HEK293 (cell line): ENCODE measurements around the gene ZNF821.

Source experiments
- CTCF ChIA-PET: fragments of 350-600 bp; formaldehyde crosslinking; extraction: SDS; loops from one replicate; lab custom pipeline; 2021; ENCODE audit warnings: antibody characterized with exemption; lab: Yijun Ruan, JAX
- POLR2A ChIA-PET: fragments of 300-600 bp; formaldehyde crosslinking; extraction: SDS; loops from one replicate; lab custom pipeline; 2020; ENCODE audit warnings: antibody characterized with exemption, inconsistent platforms; lab: Yijun Ruan, JAX
- H3K27ac ChIP-seq: fragments of 200-500 bp; sonication (Bioruptor generic); 2 replicates; pipeline ENCODE4 v1.5.1; 2014; ENCODE audit warnings: low read depth, low read length, control low read depth, inconsistent platforms; ENCODE audit errors: extremely low read depth
- H3K36me3 ChIP-seq, 2 experiments: fragments of 200-500 bp in 1 of 2; sonication (Bioruptor generic) in 1 of 2; 1 replicate in 1 of 2; 2 replicates in 1 of 2; pipeline ENCODE4 v1.5.1; 2014 to 2017; ENCODE audit warnings: inconsistent platforms in 2 of 2, low read length in 2 of 2; ENCODE audit not compliant: control insufficient read depth in 2 of 2, insufficient read depth in 1 of 2
- H3K4me1 ChIP-seq: fragments of 200-500 bp; sonication (Bioruptor generic); 2 replicates; pipeline ENCODE4 v1.5.1; 2014; ENCODE audit warnings: mild to moderate bottlenecking, low read length, inconsistent platforms; ENCODE audit not compliant: control insufficient read depth, insufficient read depth
- H3K4me3 ChIP-seq: 2 replicates; pipeline ENCODE4 v1.5.1; 2011; ENCODE audit warnings: low read depth, mild to moderate bottlenecking, control low read depth, low read length, moderate library complexity
- H3K9me3 ChIP-seq: fragments of 200-500 bp; sonication (Bioruptor generic); 2 replicates; pipeline ENCODE4 v1.5.1; 2014; ENCODE audit warnings: low read depth, low read length, inconsistent platforms; ENCODE audit not compliant: control insufficient read depth, insufficient read depth
- GLI4 ChIP-seq: fragments of 450-650 bp; formaldehyde crosslinking; IDR thresholded peaks from 2 replicates; pipeline ENCODE4 v1.5.1; 2016; ENCODE audit warnings: missing biosample characterization, missing genetic modification characterization
- HOXC10 ChIP-seq: sonication (generic); formaldehyde crosslinking; IDR thresholded peaks from 2 replicates; pipeline ENCODE4 v1.8.1; 2023; ENCODE audit warnings: mild to moderate bottlenecking, missing genetic modification reagents
- IKZF3 ChIP-seq: fragments of 450-650 bp; IDR thresholded peaks from 2 replicates; pipeline ENCODE4 v1.5.0; 2018; ENCODE audit warnings: missing biosample characterization, mild to moderate bottlenecking, missing genetic modification characterization, moderate library complexity
- KLF8 ChIP-seq: fragments of 450-650 bp; formaldehyde crosslinking; IDR thresholded peaks from 2 replicates; pipeline ENCODE4 v1.5.1; 2016; ENCODE audit warnings: missing biosample characterization, missing genetic modification characterization
- MYNN ChIP-seq: fragments of 450-650 bp; formaldehyde crosslinking; IDR thresholded peaks from 2 replicates; pipeline ENCODE4 v1.5.1; 2016; ENCODE audit warnings: missing biosample characterization, missing genetic modification characterization, borderline replicate concordance
- PRDM1 ChIP-seq: fragments of 450-650 bp; formaldehyde crosslinking; IDR thresholded peaks from 2 replicates; pipeline ENCODE4; 2016; ENCODE audit warnings: missing biosample characterization, missing genetic modification characterization
- SCRT2 ChIP-seq: fragments of 450-650 bp; formaldehyde crosslinking; IDR thresholded peaks from 2 replicates; pipeline ENCODE4 v1.5.1; 2016; ENCODE audit warnings: missing biosample characterization, missing genetic modification characterization
- SP2 ChIP-seq: fragments of 450-650 bp; formaldehyde crosslinking; IDR thresholded peaks from 2 replicates; pipeline ENCODE4 v1.5.1; 2016; ENCODE audit warnings: missing biosample characterization, missing genetic modification characterization
- WT1 ChIP-seq: fragments of 450-650 bp; formaldehyde crosslinking; IDR thresholded peaks from 2 replicates; pipeline ENCODE4 v1.5.1; 2016; ENCODE audit warnings: missing biosample characterization, missing genetic modification characterization
- ZBTB7A ChIP-seq: fragments of 450-650 bp; formaldehyde crosslinking; IDR thresholded peaks from 2 replicates; pipeline ENCODE4 v1.5.1; 2016; ENCODE audit warnings: low read depth, missing biosample characterization, missing genetic modification characterization
- ZNF114 ChIP-seq: fragments of 450-650 bp; formaldehyde crosslinking; IDR thresholded peaks from 2 replicates; pipeline ENCODE4 v1.5.0; 2017; ENCODE audit warnings: missing biosample characterization, missing genetic modification characterization
- ZNF132 ChIP-seq: fragments of 450-650 bp; formaldehyde crosslinking; IDR thresholded peaks from 2 replicates; pipeline ENCODE4 v1.5.1; 2017; ENCODE audit warnings: missing biosample characterization, missing genetic modification characterization, borderline replicate concordance
- ZNF16 ChIP-seq: fragments of 450-650 bp; formaldehyde crosslinking; IDR thresholded peaks from 2 replicates; pipeline ENCODE4 v1.5.1; 2016; ENCODE audit warnings: low read depth, missing biosample characterization, missing genetic modification characterization
- ZNF174 ChIP-seq: fragments of 450-650 bp; formaldehyde crosslinking; IDR thresholded peaks from 2 replicates; pipeline ENCODE4 v1.5.0; 2017; ENCODE audit warnings: missing biosample characterization, mild to moderate bottlenecking, missing genetic modification characterization
- ZNF214 ChIP-seq: fragments of 450-650 bp; formaldehyde crosslinking; IDR thresholded peaks from 2 replicates; pipeline ENCODE4 v1.5.1; 2017; ENCODE audit warnings: missing biosample characterization, mild to moderate bottlenecking, missing genetic modification characterization, borderline replicate concordance
- ZNF311 ChIP-seq: fragments of 450-650 bp; formaldehyde crosslinking; IDR thresholded peaks from 2 replicates; pipeline ENCODE4 v1.5.1; 2017; ENCODE audit warnings: missing biosample characterization, missing genetic modification characterization, borderline replicate concordance
- ZNF394 ChIP-seq: fragments of 450-650 bp; formaldehyde crosslinking; IDR thresholded peaks from 2 replicates; pipeline ENCODE4 v1.5.1; 2016; ENCODE audit warnings: missing biosample characterization, missing genetic modification characterization, mild to moderate bottlenecking, moderate library complexity, borderline replicate concordance
- ZNF585B ChIP-seq: fragments of 450-650 bp; formaldehyde crosslinking; IDR thresholded peaks from 2 replicates; pipeline ENCODE4 v1.5.1; 2016; ENCODE audit warnings: missing biosample characterization, missing genetic modification characterization
- ZNF658 ChIP-seq: fragments of 450-650 bp; formaldehyde crosslinking; IDR thresholded peaks from 2 replicates; pipeline ENCODE4; 2016; ENCODE audit warnings: missing biosample characterization, missing genetic modification characterization
- ZNF660 ChIP-seq: fragments of 450-650 bp; IDR thresholded peaks from 2 replicates; pipeline ENCODE4 v1.5.1; 2018; ENCODE audit warnings: missing biosample characterization, mild to moderate bottlenecking, missing genetic modification characterization
- ZNF677 ChIP-seq: fragments of 450-650 bp; IDR thresholded peaks from 2 replicates; pipeline ENCODE4 v1.5.0; 2018; ENCODE audit warnings: missing biosample characterization, mild to moderate bottlenecking, missing genetic modification characterization, moderate library complexity
- ZNF747 ChIP-seq: fragments of 450-650 bp; formaldehyde crosslinking; IDR thresholded peaks from 2 replicates; pipeline ENCODE4 v1.5.1; 2016; ENCODE audit warnings: missing biosample characterization, missing genetic modification characterization
- ZNF777 ChIP-seq: fragments of 450-650 bp; formaldehyde crosslinking; IDR thresholded peaks from 2 replicates; pipeline ENCODE4 v1.5.1; 2017; ENCODE audit warnings: missing biosample characterization, missing genetic modification characterization, borderline replicate concordance
- ZNF837 ChIP-seq: fragments of 450-650 bp; formaldehyde crosslinking; IDR thresholded peaks from 2 replicates; pipeline ENCODE4 v1.5.1; 2016; ENCODE audit warnings: missing biosample characterization, missing genetic modification characterization
- ZXDB ChIP-seq: fragments of 450-650 bp; formaldehyde crosslinking; IDR thresholded peaks from 2 replicates; pipeline ENCODE4 v1.5.1; 2016; ENCODE audit warnings: missing biosample characterization, missing genetic modification characterization
- TF ChIP-seq, protein P1 (sequence below): fragments of 450-650 bp; formaldehyde crosslinking; IDR thresholded peaks from 2 replicates; pipeline ENCODE4 v1.5.1; 2016; ENCODE audit warnings: missing biosample characterization, missing genetic modification characterization
- TF ChIP-seq, protein P2 (sequence below): fragments of 450-650 bp; formaldehyde crosslinking; conservative IDR thresholded peaks from 2 replicates; pipeline ENCODE4 v1.5.1; 2016; ENCODE audit warnings: low read depth, missing biosample characterization, missing genetic modification characterization
- TF ChIP-seq, protein P3 (sequence below): fragments of 450-650 bp; IDR thresholded peaks from 2 replicates; pipeline ENCODE4 v1.5.1; 2018; ENCODE audit warnings: missing biosample characterization, mild to moderate bottlenecking, missing genetic modification characterization
- TF ChIP-seq, protein P4 (sequence below): fragments of 450-650 bp; formaldehyde crosslinking; IDR thresholded peaks from 2 replicates; pipeline ENCODE4 v1.5.1; 2016; ENCODE audit warnings: missing biosample characterization, missing genetic modification characterization

ZNF821 gene, protein sequence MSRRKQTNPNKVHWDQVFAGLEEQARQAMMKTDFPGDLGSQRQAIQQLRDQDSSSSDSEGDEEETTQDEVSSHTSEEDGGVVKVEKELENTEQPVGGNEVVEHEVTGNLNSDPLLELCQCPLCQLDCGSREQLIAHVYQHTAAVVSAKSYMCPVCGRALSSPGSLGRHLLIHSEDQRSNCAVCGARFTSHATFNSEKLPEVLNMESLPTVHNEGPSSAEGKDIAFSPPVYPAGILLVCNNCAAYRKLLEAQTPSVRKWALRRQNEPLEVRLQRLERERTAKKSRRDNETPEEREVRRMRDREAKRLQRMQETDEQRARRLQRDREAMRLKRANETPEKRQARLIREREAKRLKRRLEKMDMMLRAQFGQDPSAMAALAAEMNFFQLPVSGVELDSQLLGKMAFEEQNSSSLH

DNA sequence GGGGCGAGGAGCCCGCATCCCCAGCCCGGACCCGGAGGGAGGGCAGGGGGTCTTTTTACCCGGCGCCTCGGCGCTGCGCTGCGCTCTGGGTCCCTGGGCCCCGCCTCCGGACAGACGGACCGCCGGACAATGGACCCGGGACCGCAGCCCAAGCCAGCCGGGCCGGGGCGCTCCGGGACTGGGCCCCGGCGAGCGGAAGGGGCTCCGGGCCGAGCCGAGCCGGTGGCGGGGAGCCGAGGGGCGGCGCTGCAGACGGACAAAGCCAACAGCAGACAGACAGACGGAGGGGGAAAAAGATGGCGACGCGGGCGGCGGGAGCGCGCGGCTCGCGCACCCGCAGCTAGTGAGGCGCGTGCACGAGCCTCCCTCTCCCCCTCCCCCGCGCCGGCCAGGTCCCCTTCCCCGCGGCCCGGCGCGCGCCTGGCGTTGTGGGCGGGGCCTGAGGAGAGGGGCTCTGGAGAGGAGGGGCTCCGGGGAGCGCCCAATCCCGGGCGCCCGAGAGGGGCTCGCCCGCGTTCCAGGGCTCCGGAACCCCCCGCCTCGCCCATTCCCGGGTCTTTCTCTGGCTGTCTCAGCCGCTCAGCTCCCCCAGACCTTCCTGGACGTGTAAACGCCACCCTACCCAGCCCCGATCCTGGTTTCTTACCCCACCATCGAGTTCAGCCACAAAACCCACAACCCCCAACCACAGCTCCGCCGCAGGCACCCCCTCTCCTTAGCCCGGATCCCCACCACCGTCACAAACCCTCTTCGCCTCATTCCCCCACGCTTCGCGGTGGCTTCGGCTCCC, at the start of gene ZNF821:
TSS of gene ZNF821 (minus strand) at position 334 of the 790 bp plus-strand sequence. CDS start 4,236 bp downstream, outside the sequence.
- H3K27ac ChIP-seq, result peak within 1 kb of the TSS; percentile 89
- H3K4me1 ChIP-seq, result 0 out of 2 replicates have a peak, but pooled peaks cover 2% of the 10 kb centered on the region
- no peaks in the 10 kb centered on the region for H3K9me3 ChIP-seq
- peaks cover 6 to 24% of the 10 kb centered on the region in 2 experiments for H3K36me3 ChIP-seq
- ChIA-PET CTCF (interaction anchor here (0.6 to 5.4 kb wide), 13 partner anchors 8 to 932 kb away, joined by 3 to 59 read pairs (median 3); no protein-coding TSS in a partner anchor), POLR2A (interaction anchor here (0.8 to 2.8 kb wide), 5 partner anchors 10 to 386 kb away, joined by 3 to 51 read pairs (median 5); partner anchors contain the start of genes AP1G1 and IST1)
- peak within 1 kb of the TSS; percentile 82 for H3K4me3 ChIP-seq
- TF ChIP-seq ZNF658 (no peak), GLI4 (tag by site-specific recombination) (no peak), IKZF3 (tag by site-specific recombination) (no peak), ZNF585B (tag by site-specific recombination) (no peak), ZNF16 (tag by site-specific recombination) (no peak), ZNF311 (tag by site-specific recombination) (no peak), ZNF174 (tag by site-specific recombination) (no peak), ZNF132 (tag by site-specific recombination) (no peak), ZNF777 (tag by site-specific recombination) (peak; percentile 80), ZXDB (peak; percentile 77), ZNF214 (no peak), MYNN (tag by site-specific recombination) (no peak), ZNF747 (no peak), ZNF677 (tag by site-specific recombination) (peak; percentile 41; the same call in 1 of the 2 replicates), SCRT2 (no peak), PRDM1 (tag by site-specific recombination) (no peak), KLF8 (tag by site-specific recombination) (peak; percentile 53; the same call in 1 of the 2 replicates), ZNF837 (no peak), HOXC10 (CRISPR knock-in tag) (no peak), ZNF660 (tag by site-specific recombination) (peak; percentile 64; the same call in 1 of the 2 replicates), WT1 (tag by site-specific recombination) (no peak), ZBTB7A (no peak), ZNF394 (tag by site-specific recombination) (no peak), ZNF114 (tag by site-specific recombination) (no peak), SP2 (peak; percentile 48; the same call in 1 of the 2 replicates)
- TF ChIP-seq, protein P1, sequence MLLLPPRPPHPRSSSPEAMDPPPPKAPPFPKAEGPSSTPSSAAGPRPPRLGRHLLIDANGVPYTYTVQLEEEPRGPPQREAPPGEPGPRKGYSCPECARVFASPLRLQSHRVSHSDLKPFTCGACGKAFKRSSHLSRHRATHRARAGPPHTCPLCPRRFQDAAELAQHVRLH (tag by site-specific recombination), result no peak
- TF ChIP-seq, protein P2, sequence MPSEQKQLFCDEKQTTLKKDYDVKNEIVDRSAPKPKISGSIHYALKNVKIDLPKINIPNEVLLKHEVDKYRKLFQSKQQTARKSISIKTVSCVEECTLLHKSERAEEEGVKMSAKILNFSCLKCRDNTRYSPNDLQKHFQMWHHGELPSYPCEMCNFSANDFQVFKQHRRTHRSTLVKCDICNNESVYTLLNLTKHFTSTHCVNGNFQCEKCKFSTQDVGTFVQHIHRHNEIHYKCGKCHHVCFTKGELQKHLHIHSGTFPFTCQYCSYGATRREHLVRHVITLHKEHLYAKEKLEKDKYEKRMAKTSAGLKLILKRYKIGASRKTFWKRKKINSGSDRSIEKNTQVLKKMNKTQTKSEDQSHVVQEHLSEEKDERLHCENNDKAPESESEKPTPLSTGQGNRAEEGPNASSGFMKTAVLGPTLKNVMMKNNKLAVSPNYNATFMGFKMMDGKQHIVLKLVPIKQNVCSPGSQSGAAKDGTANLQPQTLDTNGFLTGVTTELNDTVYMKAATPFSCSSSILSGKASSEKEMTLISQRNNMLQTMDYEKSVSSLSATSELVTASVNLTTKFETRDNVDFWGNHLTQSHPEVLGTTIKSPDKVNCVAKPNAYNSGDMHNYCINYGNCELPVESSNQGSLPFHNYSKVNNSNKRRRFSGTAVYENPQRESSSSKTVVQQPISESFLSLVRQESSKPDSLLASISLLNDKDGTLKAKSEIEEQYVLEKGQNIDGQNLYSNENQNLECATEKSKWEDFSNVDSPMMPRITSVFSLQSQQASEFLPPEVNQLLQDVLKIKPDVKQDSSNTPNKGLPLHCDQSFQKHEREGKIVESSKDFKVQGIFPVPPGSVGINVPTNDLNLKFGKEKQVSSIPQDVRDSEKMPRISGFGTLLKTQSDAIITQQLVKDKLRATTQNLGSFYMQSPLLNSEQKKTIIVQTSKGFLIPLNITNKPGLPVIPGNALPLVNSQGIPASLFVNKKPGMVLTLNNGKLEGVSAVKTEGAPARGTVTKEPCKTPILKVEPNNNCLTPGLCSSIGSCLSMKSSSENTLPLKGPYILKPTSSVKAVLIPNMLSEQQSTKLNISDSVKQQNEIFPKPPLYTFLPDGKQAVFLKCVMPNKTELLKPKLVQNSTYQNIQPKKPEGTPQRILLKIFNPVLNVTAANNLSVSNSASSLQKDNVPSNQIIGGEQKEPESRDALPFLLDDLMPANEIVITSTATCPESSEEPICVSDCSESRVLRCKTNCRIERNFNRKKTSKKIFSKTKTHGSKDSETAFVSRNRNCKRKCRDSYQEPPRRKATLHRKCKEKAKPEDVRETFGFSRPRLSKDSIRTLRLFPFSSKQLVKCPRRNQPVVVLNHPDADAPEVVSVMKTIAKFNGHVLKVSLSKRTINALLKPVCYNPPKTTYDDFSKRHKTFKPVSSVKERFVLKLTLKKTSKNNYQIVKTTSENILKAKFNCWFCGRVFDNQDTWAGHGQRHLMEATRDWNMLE (tag by site-specific recombination), result no peak
- TF ChIP-seq, protein P3, sequence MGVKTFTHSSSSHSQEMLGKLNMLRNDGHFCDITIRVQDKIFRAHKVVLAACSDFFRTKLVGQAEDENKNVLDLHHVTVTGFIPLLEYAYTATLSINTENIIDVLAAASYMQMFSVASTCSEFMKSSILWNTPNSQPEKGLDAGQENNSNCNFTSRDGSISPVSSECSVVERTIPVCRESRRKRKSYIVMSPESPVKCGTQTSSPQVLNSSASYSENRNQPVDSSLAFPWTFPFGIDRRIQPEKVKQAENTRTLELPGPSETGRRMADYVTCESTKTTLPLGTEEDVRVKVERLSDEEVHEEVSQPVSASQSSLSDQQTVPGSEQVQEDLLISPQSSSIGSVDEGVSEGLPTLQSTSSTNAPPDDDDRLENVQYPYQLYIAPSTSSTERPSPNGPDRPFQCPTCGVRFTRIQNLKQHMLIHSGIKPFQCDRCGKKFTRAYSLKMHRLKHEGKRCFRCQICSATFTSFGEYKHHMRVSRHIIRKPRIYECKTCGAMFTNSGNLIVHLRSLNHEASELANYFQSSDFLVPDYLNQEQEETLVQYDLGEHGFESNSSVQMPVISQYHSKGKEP (tag by site-specific recombination), result no peak
- TF ChIP-seq, protein P4, sequence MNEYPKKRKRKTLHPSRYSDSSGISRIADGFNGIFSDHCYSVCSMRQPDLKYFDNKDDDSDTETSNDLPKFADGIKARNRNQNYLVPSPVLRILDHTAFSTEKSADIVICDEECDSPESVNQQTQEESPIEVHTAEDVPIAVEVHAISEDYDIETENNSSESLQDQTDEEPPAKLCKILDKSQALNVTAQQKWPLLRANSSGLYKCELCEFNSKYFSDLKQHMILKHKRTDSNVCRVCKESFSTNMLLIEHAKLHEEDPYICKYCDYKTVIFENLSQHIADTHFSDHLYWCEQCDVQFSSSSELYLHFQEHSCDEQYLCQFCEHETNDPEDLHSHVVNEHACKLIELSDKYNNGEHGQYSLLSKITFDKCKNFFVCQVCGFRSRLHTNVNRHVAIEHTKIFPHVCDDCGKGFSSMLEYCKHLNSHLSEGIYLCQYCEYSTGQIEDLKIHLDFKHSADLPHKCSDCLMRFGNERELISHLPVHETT (tag by site-specific recombination), result 0 out of 2 replicates have a peak, but pooled peaks have one; percentile 18
